ENCODE data around the gene LVRN.

GRCh38 chr5:115930630-115931337 lies 31.5 kb upstream of the LVRN start:
- no peak for TF ChIP-seq POLR2A (IDR thresholded peaks at IDR 0.05)
- no peak for TF ChIP-seq CTCF (IDR thresholded peaks at IDR 0.05)

Data from testis (tissue), 2 donors.